ENCODE data around the gene CAVIN4.

DNA sequence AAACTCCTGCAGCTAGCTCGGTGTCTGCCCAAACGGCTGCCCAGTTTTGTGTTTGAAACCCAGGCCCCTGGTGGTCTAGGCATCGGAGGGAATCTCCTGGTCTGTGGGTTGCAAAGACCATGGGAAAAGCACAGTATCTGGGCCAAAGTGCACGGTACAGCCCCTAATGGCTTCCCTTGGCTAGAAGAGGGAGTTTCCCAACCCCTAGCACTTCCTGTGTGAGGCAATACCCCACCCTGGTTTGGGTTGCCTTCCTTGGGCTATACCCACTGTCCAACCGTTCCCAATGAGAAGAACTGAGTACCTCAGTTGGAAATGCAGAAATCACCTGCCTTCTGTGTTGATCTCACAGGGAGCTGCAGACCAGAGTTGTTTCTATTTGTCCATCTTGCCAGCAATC lies 41.8 kb downstream of the CAVIN4 start:
- TF ChIP-seq, protein P1, sequence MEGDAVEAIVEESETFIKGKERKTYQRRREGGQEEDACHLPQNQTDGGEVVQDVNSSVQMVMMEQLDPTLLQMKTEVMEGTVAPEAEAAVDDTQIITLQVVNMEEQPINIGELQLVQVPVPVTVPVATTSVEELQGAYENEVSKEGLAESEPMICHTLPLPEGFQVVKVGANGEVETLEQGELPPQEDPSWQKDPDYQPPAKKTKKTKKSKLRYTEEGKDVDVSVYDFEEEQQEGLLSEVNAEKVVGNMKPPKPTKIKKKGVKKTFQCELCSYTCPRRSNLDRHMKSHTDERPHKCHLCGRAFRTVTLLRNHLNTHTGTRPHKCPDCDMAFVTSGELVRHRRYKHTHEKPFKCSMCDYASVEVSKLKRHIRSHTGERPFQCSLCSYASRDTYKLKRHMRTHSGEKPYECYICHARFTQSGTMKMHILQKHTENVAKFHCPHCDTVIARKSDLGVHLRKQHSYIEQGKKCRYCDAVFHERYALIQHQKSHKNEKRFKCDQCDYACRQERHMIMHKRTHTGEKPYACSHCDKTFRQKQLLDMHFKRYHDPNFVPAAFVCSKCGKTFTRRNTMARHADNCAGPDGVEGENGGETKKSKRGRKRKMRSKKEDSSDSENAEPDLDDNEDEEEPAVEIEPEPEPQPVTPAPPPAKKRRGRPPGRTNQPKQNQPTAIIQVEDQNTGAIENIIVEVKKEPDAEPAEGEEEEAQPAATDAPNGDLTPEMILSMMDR (IDR thresholded peaks at IDR 0.05; ENCODE audit: poor library complexity) = no peak
- TF ChIP-seq EZH2 (IDR thresholded peaks at IDR 0.05; ENCODE audit: borderline replicate concordance) (no peak), EZH2phosphoT487 (IDR thresholded peaks at IDR 0.05; ENCODE audit: low read depth, severe bottlenecking, unreplicated experiment) (no peak)

Data from hepatocyte (in vitro differentiated cells).